ENCODE results near the gene ZDHHC11B.
"Not testable (repeated sequence)": the region's sequence is repeated elsewhere in the genome, so short reads cannot be mapped to it uniquely, and the experiment has no call there.

The ZDHHC11B gene

DNA sequence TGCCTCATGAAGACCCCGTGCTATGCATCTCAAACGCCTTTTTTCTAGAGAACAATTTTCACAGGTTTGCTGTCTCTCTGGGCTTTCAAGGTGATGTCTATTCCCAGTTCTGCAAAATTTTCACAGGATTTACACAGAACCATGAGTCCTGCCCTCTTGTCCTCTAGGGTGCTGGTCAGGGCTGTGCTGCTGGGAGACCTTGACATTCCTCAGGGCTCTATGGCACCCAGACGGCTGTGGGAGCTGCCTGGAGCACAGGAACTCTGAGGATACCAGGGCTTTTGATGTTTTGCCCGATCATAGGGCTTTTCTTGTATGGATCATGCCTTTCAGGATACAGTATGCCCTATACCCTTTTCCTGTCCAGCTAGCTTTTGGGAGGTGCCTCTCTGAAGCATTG is 68.9 kb downstream of the ZDHHC11B start:
- 67% methylated on average over 2 of the region's 4 CpGs for WGBS

GRCh38 chr5:714215-715118 is 70.1 kb downstream of the ZDHHC11B start:
- not testable (repeated sequence) for H2BK15ac ChIP-seq (ENCODE audit: low read depth, poor library complexity, severe bottlenecking); H3K4me2 ChIP-seq (ENCODE audit: low read length, poor library complexity, severe bottlenecking); H2AFZ ChIP-seq (ENCODE audit: low read depth, low read length); H3K79me1 ChIP-seq (replicated peaks; ENCODE audit: low read length, poor library complexity, severe bottlenecking); H4K8ac ChIP-seq (ENCODE audit: low read length); H4K91ac ChIP-seq (ENCODE audit: low read length); H3K9me3 ChIP-seq (ENCODE audit: control insufficient read depth, low read length); H2AK5ac ChIP-seq (ENCODE audit: low read length, severe bottlenecking); H3K36me3 ChIP-seq (ENCODE audit: control insufficient read depth in 1 of 2, insufficient read depth in 2 of 2, low read depth in 1 of 2, low read length in 2 of 2); DNase-seq; H2BK5ac ChIP-seq (ENCODE audit: low read depth, low read length, poor library complexity, severe bottlenecking); H3K18ac ChIP-seq (ENCODE audit: low read depth in 1 of 2, low read length in 2 of 2); H3K4ac ChIP-seq (ENCODE audit: low read depth in 1 of 2, low read length in 2 of 2); H3K14ac ChIP-seq (ENCODE audit: low read length in 2 of 2); H3K27ac ChIP-seq (ENCODE audit: low read length, poor library complexity, severe bottlenecking); H3K4me3 ChIP-seq (ENCODE audit: insufficient read depth in 1 of 2, low read depth in 1 of 2, low read length in 2 of 2); H3K23ac ChIP-seq (ENCODE audit: low read length in 2 of 2); H3K4me1 ChIP-seq (ENCODE audit: control insufficient read depth, insufficient read depth, low read depth, low read length); H2BK12ac ChIP-seq (ENCODE audit: low read length in 2 of 2); H3K9ac ChIP-seq (ENCODE audit: low read length); H2BK120ac ChIP-seq (ENCODE audit: low read depth, low read length)
- 62% methylated on average over 2 of the region's 8 CpGs for WGBS
- H3K27me3 ChIP-seq (ENCODE audit: control insufficient read depth in 1 of 2, insufficient read depth in 1 of 2, low read length in 2 of 2): peaks cover 0 to 16% of the 10 kb centered on the region in 2 experiments

More for the DNA sequence above, 68.9 kb downstream of the ZDHHC11B start:
- not testable (repeated sequence) for H2AFZ ChIP-seq (ENCODE audit: low read depth, low read length); H3K36me3 ChIP-seq (ENCODE audit: control insufficient read depth in 1 of 2, insufficient read depth in 2 of 2, low read depth in 1 of 2, low read length in 2 of 2); H2BK5ac ChIP-seq (ENCODE audit: low read depth, low read length, poor library complexity, severe bottlenecking); H2AK5ac ChIP-seq (ENCODE audit: low read length, severe bottlenecking); H3K23ac ChIP-seq (ENCODE audit: low read length in 2 of 2); H3K79me1 ChIP-seq (replicated peaks; ENCODE audit: low read length, poor library complexity, severe bottlenecking); H3K27ac ChIP-seq (ENCODE audit: low read length, poor library complexity, severe bottlenecking); H2BK15ac ChIP-seq (ENCODE audit: low read depth, poor library complexity, severe bottlenecking); H3K4me3 ChIP-seq (ENCODE audit: insufficient read depth in 1 of 2, low read depth in 1 of 2, low read length in 2 of 2); H4K8ac ChIP-seq (ENCODE audit: low read length); H3K4me2 ChIP-seq (ENCODE audit: low read length, poor library complexity, severe bottlenecking); H3K9ac ChIP-seq (ENCODE audit: low read length); H2BK12ac ChIP-seq (ENCODE audit: low read length in 2 of 2); DNase-seq; H3K14ac ChIP-seq (ENCODE audit: low read length in 2 of 2); H2BK120ac ChIP-seq (ENCODE audit: low read depth, low read length); H3K18ac ChIP-seq (ENCODE audit: low read depth in 1 of 2, low read length in 2 of 2); H3K4ac ChIP-seq (ENCODE audit: low read depth in 1 of 2, low read length in 2 of 2); H3K4me1 ChIP-seq (ENCODE audit: control insufficient read depth, insufficient read depth, low read depth, low read length); H4K91ac ChIP-seq (ENCODE audit: low read length); H3K9me3 ChIP-seq (ENCODE audit: control insufficient read depth, low read length)
- H3K27me3 ChIP-seq (ENCODE audit: control insufficient read depth in 1 of 2, insufficient read depth in 1 of 2, low read length in 2 of 2): peaks cover 3 to 12% of the 10 kb centered on the region in 2 experiments

- H3K18ac ChIP-seq (ENCODE audit: low read depth in 1 of 2, low read length in 2 of 2); H3K79me1 ChIP-seq (replicated peaks; ENCODE audit: low read length, poor library complexity, severe bottlenecking): not testable (repeated sequence)
Observed at GRCh38 chr5:713686-714085, 70.8 kb downstream of the ZDHHC11B start.

DNA sequence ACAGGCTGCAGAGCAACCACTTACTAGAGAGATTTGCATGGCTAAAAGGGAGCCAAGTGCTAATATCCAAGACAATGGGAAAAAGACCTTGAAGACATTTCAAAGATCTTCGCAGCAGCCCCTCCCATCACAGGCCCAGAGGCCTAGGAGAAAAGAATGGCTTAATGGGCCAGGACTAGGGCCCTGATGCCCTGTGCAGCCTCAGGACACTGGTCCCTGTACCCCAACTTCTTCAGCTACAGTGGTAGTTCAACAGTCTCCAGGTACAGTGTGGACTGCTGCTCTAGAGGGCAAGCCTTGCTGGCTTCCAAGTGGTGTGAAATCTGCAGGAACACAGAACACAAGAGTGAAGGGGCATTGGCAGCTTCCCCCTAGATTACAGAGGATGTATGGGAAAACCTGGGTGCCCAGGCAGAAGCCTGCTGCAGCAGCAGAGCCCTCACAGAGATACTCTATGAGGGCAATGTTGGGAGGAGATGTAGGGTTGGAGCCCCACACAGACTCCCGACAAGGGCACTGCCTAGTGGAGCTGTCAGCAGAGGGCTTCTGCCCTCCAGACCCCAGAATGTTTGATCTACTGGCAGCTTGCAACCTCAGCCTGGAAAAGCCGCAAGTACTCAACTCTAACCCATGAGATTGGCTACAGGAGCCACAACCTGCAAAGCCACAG is 75.5 kb downstream of the ZDHHC11B start:
- H3K14ac ChIP-seq (ENCODE audit: low read length in 2 of 2); H2AFZ ChIP-seq (ENCODE audit: low read depth, low read length); H3K27ac ChIP-seq (ENCODE audit: low read length, poor library complexity, severe bottlenecking); H3K4me3 ChIP-seq (ENCODE audit: insufficient read depth in 1 of 2, low read depth in 1 of 2, low read length in 2 of 2); DNase-seq; H2BK15ac ChIP-seq (ENCODE audit: low read depth, poor library complexity, severe bottlenecking); H3K9ac ChIP-seq (ENCODE audit: low read length); H3K23ac ChIP-seq (ENCODE audit: low read length in 2 of 2); H3K18ac ChIP-seq (ENCODE audit: low read depth in 1 of 2, low read length in 2 of 2); H2BK5ac ChIP-seq (ENCODE audit: low read depth, low read length, poor library complexity, severe bottlenecking); H3K36me3 ChIP-seq (ENCODE audit: control insufficient read depth in 1 of 2, insufficient read depth in 2 of 2, low read depth in 1 of 2, low read length in 2 of 2); H2BK120ac ChIP-seq (ENCODE audit: low read depth, low read length); H3K4ac ChIP-seq (ENCODE audit: low read depth in 1 of 2, low read length in 2 of 2); H3K4me1 ChIP-seq (ENCODE audit: control insufficient read depth, insufficient read depth, low read depth, low read length); H4K91ac ChIP-seq (ENCODE audit: low read length); H4K8ac ChIP-seq (ENCODE audit: low read length); H2AK5ac ChIP-seq (ENCODE audit: low read length, severe bottlenecking); H3K9me3 ChIP-seq (ENCODE audit: control insufficient read depth, low read length); H3K79me1 ChIP-seq (replicated peaks; ENCODE audit: low read length, poor library complexity, severe bottlenecking); H2BK12ac ChIP-seq (ENCODE audit: low read length in 2 of 2); H3K4me2 ChIP-seq (ENCODE audit: low read length, poor library complexity, severe bottlenecking): not testable (repeated sequence)
- peaks cover 0 to 12% of the 10 kb centered on the region in 2 experiments for H3K27me3 ChIP-seq (ENCODE audit: control insufficient read depth in 1 of 2, insufficient read depth in 1 of 2, low read length in 2 of 2)
- no CpG with 5 or more reads among the region's 3 CpGs for WGBS

More at GRCh38 chr5:713686-714085, 70.8 kb downstream of the ZDHHC11B start:
- not testable (repeated sequence) for H3K4me1 ChIP-seq (ENCODE audit: control insufficient read depth, insufficient read depth, low read depth, low read length); H4K91ac ChIP-seq (ENCODE audit: low read length); H3K36me3 ChIP-seq (ENCODE audit: control insufficient read depth in 1 of 2, insufficient read depth in 2 of 2, low read depth in 1 of 2, low read length in 2 of 2); H4K8ac ChIP-seq (ENCODE audit: low read length); H2AFZ ChIP-seq (ENCODE audit: low read depth, low read length); H2BK15ac ChIP-seq (ENCODE audit: low read depth, poor library complexity, severe bottlenecking); H3K4me2 ChIP-seq (ENCODE audit: low read length, poor library complexity, severe bottlenecking); H3K14ac ChIP-seq (ENCODE audit: low read length in 2 of 2); H2BK12ac ChIP-seq (ENCODE audit: low read length in 2 of 2); H3K9me3 ChIP-seq (ENCODE audit: control insufficient read depth, low read length); H3K23ac ChIP-seq (ENCODE audit: low read length in 2 of 2); H3K4me3 ChIP-seq (ENCODE audit: insufficient read depth in 1 of 2, low read depth in 1 of 2, low read length in 2 of 2); H3K9ac ChIP-seq (ENCODE audit: low read length); H3K4ac ChIP-seq (ENCODE audit: low read depth in 1 of 2, low read length in 2 of 2); DNase-seq; H2BK5ac ChIP-seq (ENCODE audit: low read depth, low read length, poor library complexity, severe bottlenecking); H2BK120ac ChIP-seq (ENCODE audit: low read depth, low read length); H3K27ac ChIP-seq (ENCODE audit: low read length, poor library complexity, severe bottlenecking); H2AK5ac ChIP-seq (ENCODE audit: low read length, severe bottlenecking)
- H3K27me3 ChIP-seq (ENCODE audit: control insufficient read depth in 1 of 2, insufficient read depth in 1 of 2, low read length in 2 of 2): peaks cover 0 to 16% of the 10 kb centered on the region in 2 experiments
- no CpG with 5 or more reads among the region's 3 CpGs for WGBS

Data from mesenchymal stem cell (in vitro differentiated cells and primary cell).